Spleen (tissue), 7 donors: ENCODE measurements around the gene VEGFB.

Experiments
- POLR2A ChIP-seq, 3 donors: fragments of 450-650 bp; IDR thresholded peaks; one replicate each; pipeline ENCODE4 v1.5.1; 2017; ENCODE audit warnings: antibody characterized with exemption in 3 of 3, mild to moderate bottlenecking in 1 of 3
- TF ChIP-seq, protein P1 (sequence below), 11 experiments: fragments of 200-600 bp in 7 of 11; fragments of 450-650 bp in 4 of 11; sonication (generic) in 4 of 11; IDR thresholded peaks in 8 of 11; conservative IDR thresholded peaks in 3 of 11; 1 replicate in 7 of 11; 2 replicates in 4 of 11; pipeline versions ENCODE4 v1.4.0 to v1.8.0; 2016 to 2021; ENCODE audit warnings: antibody characterized with exemption in 11 of 11, inconsistent platforms in 4 of 11, mild to moderate bottlenecking in 1 of 11
- donor health status: DM: no; HTN: no; CAD: no; lungs with moderate emphysema.
- donor health status: DM: no; HTN: no; CAD: no.
- donor health status: DM: no; HTN: no; CAD: no.

DNA sequence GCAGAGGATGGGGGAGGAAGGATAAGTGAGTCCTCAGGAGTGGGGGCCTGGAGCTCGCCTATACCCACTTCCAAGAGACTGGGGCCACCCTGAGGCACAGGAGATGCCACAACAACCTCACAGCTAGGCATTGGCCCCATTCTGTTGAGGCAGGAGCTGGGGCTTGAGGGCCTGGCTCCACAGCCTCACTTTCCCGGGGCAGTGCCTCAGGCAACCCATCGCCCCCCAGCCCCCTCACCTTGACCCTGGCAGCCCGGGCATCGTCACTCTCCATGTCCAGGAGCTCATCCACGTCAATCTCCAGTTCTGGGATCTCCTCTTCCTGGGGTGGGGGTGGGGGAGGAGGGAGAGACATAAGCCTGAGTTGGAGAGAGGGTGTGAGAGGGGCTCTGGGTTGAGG lies 10.6 kb downstream of the VEGFB start:
- TF ChIP-seq, protein P1, sequence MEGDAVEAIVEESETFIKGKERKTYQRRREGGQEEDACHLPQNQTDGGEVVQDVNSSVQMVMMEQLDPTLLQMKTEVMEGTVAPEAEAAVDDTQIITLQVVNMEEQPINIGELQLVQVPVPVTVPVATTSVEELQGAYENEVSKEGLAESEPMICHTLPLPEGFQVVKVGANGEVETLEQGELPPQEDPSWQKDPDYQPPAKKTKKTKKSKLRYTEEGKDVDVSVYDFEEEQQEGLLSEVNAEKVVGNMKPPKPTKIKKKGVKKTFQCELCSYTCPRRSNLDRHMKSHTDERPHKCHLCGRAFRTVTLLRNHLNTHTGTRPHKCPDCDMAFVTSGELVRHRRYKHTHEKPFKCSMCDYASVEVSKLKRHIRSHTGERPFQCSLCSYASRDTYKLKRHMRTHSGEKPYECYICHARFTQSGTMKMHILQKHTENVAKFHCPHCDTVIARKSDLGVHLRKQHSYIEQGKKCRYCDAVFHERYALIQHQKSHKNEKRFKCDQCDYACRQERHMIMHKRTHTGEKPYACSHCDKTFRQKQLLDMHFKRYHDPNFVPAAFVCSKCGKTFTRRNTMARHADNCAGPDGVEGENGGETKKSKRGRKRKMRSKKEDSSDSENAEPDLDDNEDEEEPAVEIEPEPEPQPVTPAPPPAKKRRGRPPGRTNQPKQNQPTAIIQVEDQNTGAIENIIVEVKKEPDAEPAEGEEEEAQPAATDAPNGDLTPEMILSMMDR (IDR thresholded peaks at IDR 0.05 in 8 of 11, conservative IDR thresholded peaks at IDR 0.05 in 3 of 11): no peak
- TF ChIP-seq POLR2A (IDR thresholded peaks at IDR 0.05): no peak
